Body of pancreas (tissue), 4 donors: ENCODE results near the gene TNRC18.

Source experiments
- POLR2A ChIP-seq, 3 donors: fragments of 450-650 bp; IDR thresholded peaks; one replicate each; pipeline ENCODE4 v1.6.1; 2016; ENCODE audit warnings: antibody characterized with exemption in 3 of 3, mild to moderate bottlenecking in 2 of 3
- TF ChIP-seq, protein P1 (sequence below), 7 experiments: fragments of 450-650 bp in 4 of 7; fragments of 200-600 bp in 3 of 7; sonication (generic) in 3 of 7; IDR thresholded peaks; one replicate each; pipeline ENCODE4 v1.5.1; 2016 to 2019; ENCODE audit warnings: antibody characterized with exemption in 7 of 7

- TF ChIP-seq, protein P1, sequence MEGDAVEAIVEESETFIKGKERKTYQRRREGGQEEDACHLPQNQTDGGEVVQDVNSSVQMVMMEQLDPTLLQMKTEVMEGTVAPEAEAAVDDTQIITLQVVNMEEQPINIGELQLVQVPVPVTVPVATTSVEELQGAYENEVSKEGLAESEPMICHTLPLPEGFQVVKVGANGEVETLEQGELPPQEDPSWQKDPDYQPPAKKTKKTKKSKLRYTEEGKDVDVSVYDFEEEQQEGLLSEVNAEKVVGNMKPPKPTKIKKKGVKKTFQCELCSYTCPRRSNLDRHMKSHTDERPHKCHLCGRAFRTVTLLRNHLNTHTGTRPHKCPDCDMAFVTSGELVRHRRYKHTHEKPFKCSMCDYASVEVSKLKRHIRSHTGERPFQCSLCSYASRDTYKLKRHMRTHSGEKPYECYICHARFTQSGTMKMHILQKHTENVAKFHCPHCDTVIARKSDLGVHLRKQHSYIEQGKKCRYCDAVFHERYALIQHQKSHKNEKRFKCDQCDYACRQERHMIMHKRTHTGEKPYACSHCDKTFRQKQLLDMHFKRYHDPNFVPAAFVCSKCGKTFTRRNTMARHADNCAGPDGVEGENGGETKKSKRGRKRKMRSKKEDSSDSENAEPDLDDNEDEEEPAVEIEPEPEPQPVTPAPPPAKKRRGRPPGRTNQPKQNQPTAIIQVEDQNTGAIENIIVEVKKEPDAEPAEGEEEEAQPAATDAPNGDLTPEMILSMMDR (IDR thresholded peaks at IDR 0.05): no peak
- no peak for TF ChIP-seq POLR2A (IDR thresholded peaks at IDR 0.05)
These were observed 35.9 kb downstream of the TNRC18 start for GRCh38 chr7:5387711-5388245.
